K562 (cell line): ENCODE measurements around the gene RAB6A. TPM values are rescaled to one million over a fixed set of nuclear protein-coding genes. Genes with fewer than 3 reads are reported as not detected.
A peak's percentile ranks its signal among the peaks of the same experiment; 100 is the strongest.

Experiments used
- ATAC-seq: fragments of 200-7000 bp; cut with Tn5 transposase; 3 replicates; pipeline ENCODE4 v1.9.1; 2020; ENCODE audit warnings: moderate library complexity
- BruUV-seq: library from RNA; stranded (reverse); fragments of 400-500 nt; replicated peaks from 2 replicates; lab custom pipeline; 2021; lab: Mats Ljungman, UMichigan
- CTCF ChIA-PET: fragments of 300-600 bp; formaldehyde crosslinking; extraction: SDS; loops from one replicate; lab custom pipeline; 2021; ENCODE audit warnings: low intra/inter-chr PET ratio; lab: Yijun Ruan, JAX
- POLR2A ChIA-PET: fragments of 300-600, 350-650 bp; sonication (Branson Sonifier 250); formaldehyde crosslinking; extraction: SDS; loops from one replicate; lab custom pipeline; 2021; ENCODE audit warnings: antibody characterized with exemption, inconsistent platforms; lab: Yijun Ruan, JAX
- DNase-seq, 4 experiments: peaks; one replicate each; pipeline versions ENCODE4 v3.0.0 to v3.0.0-alpha.2; 2011 to 2018; ENCODE audit warnings: low spot score in 3 of 4, mixed read lengths in 3 of 4; ENCODE audit errors: extremely low read depth in 1 of 4
- FAIRE-seq: peaks from 2 replicates; lab custom pipeline; 2011; peaks lifted over from hg19 to GRCh38; lab: Jason Lieb, UNC
- H2AFZ ChIP-seq: 2 replicates; pipeline ENCODE4 v1.6.0; 2011; ENCODE audit warnings: low read depth, low read length, control low read depth, inconsistent platforms
- H3K27ac ChIP-seq: fragments of 200-600 bp; 3 replicates; pipeline ENCODE4 v1.8.0; 2011; ENCODE audit warnings: low read depth, mild to moderate bottlenecking, control low read depth, inconsistent platforms, low read length, moderate library complexity, mixed read lengths; ENCODE audit errors: extremely low read depth
- H3K27me3 ChIP-seq, 2 experiments: fragments of 300-600 bp in 1 of 2; 2 replicates in 1 of 2; 3 replicates in 1 of 2; pipeline versions ENCODE4 v1.6.0 to v1.8.0; 2011; ENCODE audit warnings: inconsistent platforms in 2 of 2, low read length in 2 of 2, mild to moderate bottlenecking in 1 of 2, mixed read lengths in 1 of 2, moderate library complexity in 1 of 2; ENCODE audit not compliant: control insufficient read depth in 2 of 2, insufficient read depth in 2 of 2
- H3K36me3 ChIP-seq: fragments of 300-600 bp; 3 replicates; pipeline ENCODE4 v1.8.0; 2011; ENCODE audit warnings: mild to moderate bottlenecking, low read length, inconsistent platforms; ENCODE audit not compliant: control insufficient read depth, insufficient read depth
- H3K4me1 ChIP-seq, 2 experiments: fragments of 200-600 bp in 1 of 2; replicated peaks in 1 of 2; 2 replicates in 1 of 2; 3 replicates in 1 of 2; pipeline versions ENCODE4 v1.5.1 to v1.8.0; 2011; ENCODE audit warnings: inconsistent platforms in 2 of 2, low read length in 2 of 2, mild to moderate bottlenecking in 1 of 2, mixed read lengths in 1 of 2, moderate library complexity in 1 of 2; ENCODE audit not compliant: control insufficient read depth in 2 of 2, insufficient read depth in 2 of 2
- H3K4me2 ChIP-seq: 2 replicates; pipeline ENCODE4 v1.6.1; 2011; ENCODE audit warnings: low read length, control low read depth, inconsistent platforms, mixed read lengths; ENCODE audit not compliant: insufficient read depth
- H3K4me3 ChIP-seq: fragments of 200-600 bp; sonication (generic), shearing (Covaris generic); 2 replicates; pipeline ENCODE4 v1.5.1; 2016; ENCODE audit warnings: control low read depth, inconsistent platforms
- H3K79me2 ChIP-seq: fragments of 200-600 bp; 3 replicates; pipeline ENCODE4 v1.8.0; 2011; ENCODE audit warnings: low read length, inconsistent platforms; ENCODE audit not compliant: control insufficient read depth, insufficient read depth
- H3K9ac ChIP-seq, 2 experiments: 2 replicates each; pipeline versions ENCODE4 v1.6.0 to v1.6.1; 2011; ENCODE audit warnings: low read depth in 2 of 2, low read length in 2 of 2, control low read depth in 1 of 2, inconsistent platforms in 1 of 2, mild to moderate bottlenecking in 1 of 2, mixed read lengths in 1 of 2; ENCODE audit not compliant: insufficient read depth in 1 of 2
- H3K9me1 ChIP-seq: one replicate; pipeline ENCODE4 v1.6.0; 2011; ENCODE audit warnings: inconsistent platforms, mild to moderate bottlenecking, low read length, moderate library complexity; ENCODE audit not compliant: control insufficient read depth, insufficient read depth
- H3K9me3 ChIP-seq: replicated peaks from 2 replicates; pipeline ENCODE4 v1.5.1; 2011; ENCODE audit warnings: low read depth, low read length, inconsistent platforms; ENCODE audit not compliant: control insufficient read depth, insufficient read depth
- H4K20me1 ChIP-seq: replicated peaks from 2 replicates; pipeline ENCODE4 v1.6.1; 2011; ENCODE audit warnings: low read length, inconsistent platforms, mixed read lengths; ENCODE audit not compliant: control insufficient read depth, insufficient read depth
- ATF7 ChIP-seq: fragments of 450-650 bp; IDR thresholded peaks from 2 replicates; pipeline ENCODE4 v1.7.1; 2014; ENCODE audit warnings: mild to moderate bottlenecking, moderate library complexity
- CEBPB ChIP-seq: fragments of 450-650 bp; IDR thresholded peaks from 2 replicates; pipeline ENCODE4 v1.6.1; 2016; ENCODE audit warnings: missing genetic modification characterization, missing compliant biosample characterization
- CEBPG ChIP-seq, 3 experiments: fragments of 200-800 bp in 1 of 3; sonication (Bioruptor generic) in 1 of 3; sonication (generic) in 1 of 3; formaldehyde crosslinking in 1 of 3; IDR thresholded peaks in 2 of 3; conservative IDR thresholded peaks in 1 of 3; 2 replicates each; pipeline versions ENCODE4 v1.6.1 to v1.8.0; 2016 to 2022; ENCODE audit warnings: missing compliant biosample characterization in 2 of 3, missing genetic modification characterization in 2 of 3, mild to moderate bottlenecking in 1 of 3, missing genetic modification reagents in 1 of 3
- POLR2AphosphoS5 ChIP-seq: IDR thresholded peaks from 2 replicates; pipeline ENCODE4 v1.6.1; 2011; ENCODE audit warnings: mild to moderate bottlenecking, low read depth, low read length, moderate library complexity; ENCODE audit not compliant: control insufficient read depth, insufficient read depth
- SIN3B ChIP-seq: fragments of 450-650 bp; IDR thresholded peaks from 2 replicates; pipeline ENCODE4 v1.6.1; 2017; ENCODE audit warnings: low read depth, mild to moderate bottlenecking, moderate library complexity
- WGBS: fragments of 100-300 bp; shearing (Covaris generic); methylation state at CpG from one replicate; pipeline ENCODE4 v1.1.6; 2016; ENCODE audit warnings: low coverage, mixed read lengths; ENCODE audit not compliant: insufficient coverage; ENCODE audit errors: missing lambda C conversion rate; 5-methylcytosine and 5-hydroxymethylcytosine counted together
- in situ Hi-C: fragments of 300-500 bp; cut with MboI; formaldehyde crosslinking; loops from 4 replicates; pipeline ENCODE4 v1.15.0; 2018; ENCODE audit warnings: inconsistent platforms, mixed read lengths
- intact Hi-C: fragments of 100-400 bp; cut with micrococcal nuclease; formaldehyde crosslinking; loops from 2 replicates; pipeline ENCODE4 v1.14.2; 2022
- polyA plus RNA-seq, 8 experiments: library from polyadenylated mRNA; depleted of rRNA in 4 of 8; stranded (reverse) in 5 of 8; unstranded in 3 of 8; fragments of >200 nt; fragmentation: Nextera tagmentation in 2 of 8; fragmentation: Illumina TruSeq in 1 of 8; extraction: Ambion mirVana in 2 of 8; extraction: Trizol in 1 of 8; gene quantifications; 2 replicates each; pipeline versions ENCODE4 v1.2.1 to v1.2.3, GENCODE V29; 2011 to 2014; ENCODE audit warnings: inconsistent platforms in 1 of 8, missing spikeins in 1 of 8
- total RNA-seq, 7 experiments: library from RNA; depleted of rRNA in 6 of 7; stranded (reverse); fragments of >200 nt in 6 of 7; fragmentation: Illumina TruSeq in 2 of 7; extraction: Trizol in 2 of 7; gene quantifications; 2 replicates each; pipeline versions ENCODE4 v1.2.1 to v1.2.3, GENCODE V29; 2011 to 2021; ENCODE audit warnings: low replicate concordance in 1 of 7
- TF ChIP-seq, protein P1 (sequence below), 2 experiments: fragments of 450-650 bp in 1 of 2; sonication (generic) in 1 of 2; formaldehyde crosslinking in 1 of 2; IDR thresholded peaks in 1 of 2; conservative IDR thresholded peaks in 1 of 2; 2 replicates each; pipeline versions ENCODE4 v1.6.1 to v1.8.1; 2016 to 2023; ENCODE audit warnings: mild to moderate bottlenecking in 2 of 2, moderate library complexity in 2 of 2, inconsistent platforms in 1 of 2, missing genetic modification reagents in 1 of 2
- TF ChIP-seq, protein P2 (sequence below): fragments of 450-650 bp; IDR thresholded peaks from 2 replicates; pipeline ENCODE4 v1.6.1; 2016
- TF ChIP-seq, protein P3 (sequence below), 2 experiments: IDR thresholded peaks in 1 of 2; conservative IDR thresholded peaks in 1 of 2; 2 replicates each; pipeline ENCODE4 v1.6.1; 2016; ENCODE audit warnings: low read depth in 2 of 2, mild to moderate bottlenecking in 1 of 2, missing compliant biosample characterization in 1 of 2, missing genetic modification characterization in 1 of 2, moderate library complexity in 1 of 2

The RAB6A gene
- total and polyA plus RNA-seq, 9 of the 15 experiments (the other 6 are each of a cell fraction or from before 2014, with no cell fraction given): 14.0 to 95.3 (median 45.4) TPM

DNA sequence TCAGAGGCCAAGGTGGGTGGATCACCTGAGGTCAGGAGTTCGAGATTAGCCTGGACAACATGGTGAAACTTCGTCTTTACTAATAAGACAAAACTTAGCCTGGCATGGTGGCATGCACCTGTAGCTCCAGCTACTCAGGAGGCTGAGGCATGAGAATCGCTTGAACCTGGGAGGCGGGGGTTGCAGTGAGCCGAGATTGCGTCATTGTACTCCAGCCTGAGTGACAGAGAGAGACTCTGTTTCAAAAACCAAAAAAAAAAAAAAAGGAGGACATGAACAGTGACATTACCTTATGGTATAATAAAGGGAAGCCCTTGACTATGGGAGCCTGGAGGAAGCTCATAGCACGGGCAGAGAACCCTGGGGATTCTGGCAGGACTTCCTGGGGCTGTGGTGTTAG is 131.0 kb downstream of the RAB6A start:
- Histone ChIP-seq H3K4me1 (peaks cover 0 to 5% of the 10 kb centered on the region in 2 experiments; a peak in 2 of 5 replicates), H3K9me3 (no peaks in the 10 kb centered on the region), H3K27ac (no peak overlapping the region), H3K9me1 (no peaks in the 10 kb centered on the region), H3K79me2 (no peaks in the 10 kb centered on the region), H2AFZ (no peak overlapping the region), H3K4me2 (no peak overlapping the region), H4K20me1 (no peaks in the 10 kb centered on the region), H3K27me3 (peaks cover 2% of the 10 kb centered on the region in 2 experiments; a peak in 3 of 5 replicates), H3K4me3 (no peak overlapping the region), H3K36me3 (no peaks in the 10 kb centered on the region), H3K9ac (no peak overlapping the region)
- ATAC-seq (no peak), FAIRE-seq (no peak), DNase-seq (no peak)
- POLR2A ChIA-PET: interaction anchor here (0.5 to 1.0 kb wide), 2 partner anchors 19 to 275 kb away, joined by 3 read pairs; no protein-coding TSS in a partner anchor
- BruUV-seq: no TSS peak
- intact Hi-C loops: no loop called here
- WGBS: 14% methylated on average over 7 of the region's 7 CpGs
- in situ Hi-C loops: no loop called here
- CTCF ChIA-PET: no interaction called here
- TF ChIP-seq SIN3B (no peak), ATF7 (peak; percentile 59; the same call in 1 of the 2 replicates), POLR2AphosphoS5 (no peak), CEBPG (CRISPR knock-in tag; IDR thresholded peaks at IDR 0.05) (peak; percentile 70), CEBPG (tag; conservative IDR thresholded peaks at IDR 0.05 in 1 of 2, IDR thresholded peaks at IDR 0.05 in 1 of 2) (peak; percentile 43 to 56; a peak in 3 of 4 replicates), CEBPB (tag) (peak; percentile 75)
- TF ChIP-seq, protein P1, sequence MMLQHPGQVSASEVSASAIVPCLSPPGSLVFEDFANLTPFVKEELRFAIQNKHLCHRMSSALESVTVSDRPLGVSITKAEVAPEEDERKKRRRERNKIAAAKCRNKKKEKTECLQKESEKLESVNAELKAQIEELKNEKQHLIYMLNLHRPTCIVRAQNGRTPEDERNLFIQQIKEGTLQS (IDR thresholded peaks at IDR 0.05): peak; percentile 86
- TF ChIP-seq, protein P1 (CRISPR knock-in tag; conservative IDR thresholded peaks at IDR 0.05): no peak
- TF ChIP-seq, protein P2, sequence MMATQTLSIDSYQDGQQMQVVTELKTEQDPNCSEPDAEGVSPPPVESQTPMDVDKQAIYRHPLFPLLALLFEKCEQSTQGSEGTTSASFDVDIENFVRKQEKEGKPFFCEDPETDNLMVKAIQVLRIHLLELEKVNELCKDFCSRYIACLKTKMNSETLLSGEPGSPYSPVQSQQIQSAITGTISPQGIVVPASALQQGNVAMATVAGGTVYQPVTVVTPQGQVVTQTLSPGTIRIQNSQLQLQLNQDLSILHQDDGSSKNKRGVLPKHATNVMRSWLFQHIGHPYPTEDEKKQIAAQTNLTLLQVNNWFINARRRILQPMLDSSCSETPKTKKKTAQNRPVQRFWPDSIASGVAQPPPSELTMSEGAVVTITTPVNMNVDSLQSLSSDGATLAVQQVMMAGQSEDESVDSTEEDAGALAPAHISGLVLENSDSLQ: peak; percentile 87
- TF ChIP-seq, protein P3, sequence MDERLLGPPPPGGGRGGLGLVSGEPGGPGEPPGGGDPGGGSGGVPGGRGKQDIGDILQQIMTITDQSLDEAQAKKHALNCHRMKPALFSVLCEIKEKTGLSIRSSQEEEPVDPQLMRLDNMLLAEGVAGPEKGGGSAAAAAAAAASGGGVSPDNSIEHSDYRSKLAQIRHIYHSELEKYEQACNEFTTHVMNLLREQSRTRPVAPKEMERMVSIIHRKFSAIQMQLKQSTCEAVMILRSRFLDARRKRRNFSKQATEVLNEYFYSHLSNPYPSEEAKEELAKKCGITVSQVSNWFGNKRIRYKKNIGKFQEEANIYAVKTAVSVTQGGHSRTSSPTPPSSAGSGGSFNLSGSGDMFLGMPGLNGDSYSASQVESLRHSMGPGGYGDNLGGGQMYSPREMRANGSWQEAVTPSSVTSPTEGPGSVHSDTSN (CRISPR knock-in tag; IDR thresholded peaks at IDR 0.05; ENCODE audit: low read depth): no peak
- TF ChIP-seq, protein P3 (tag; conservative IDR thresholded peaks at IDR 0.05; ENCODE audit: low read depth): peak; percentile 28; the same call in 1 of the 2 replicates
